Skeletal muscle cell (primary cell): Measurements from ENCODE around the gene SCLY.

Source experiments
- DNase-seq: peaks from one replicate; pipeline ENCODE4 v3.0.0-alpha.2; 2010; ENCODE audit warnings: low read depth
- H3K4me3 ChIP-seq: 2 replicates; pipeline ENCODE4 v1.5.1; 2011; ENCODE audit warnings: low read depth, mild to moderate bottlenecking, control low read depth, low read length, moderate library complexity

SCLY gene

DNA sequence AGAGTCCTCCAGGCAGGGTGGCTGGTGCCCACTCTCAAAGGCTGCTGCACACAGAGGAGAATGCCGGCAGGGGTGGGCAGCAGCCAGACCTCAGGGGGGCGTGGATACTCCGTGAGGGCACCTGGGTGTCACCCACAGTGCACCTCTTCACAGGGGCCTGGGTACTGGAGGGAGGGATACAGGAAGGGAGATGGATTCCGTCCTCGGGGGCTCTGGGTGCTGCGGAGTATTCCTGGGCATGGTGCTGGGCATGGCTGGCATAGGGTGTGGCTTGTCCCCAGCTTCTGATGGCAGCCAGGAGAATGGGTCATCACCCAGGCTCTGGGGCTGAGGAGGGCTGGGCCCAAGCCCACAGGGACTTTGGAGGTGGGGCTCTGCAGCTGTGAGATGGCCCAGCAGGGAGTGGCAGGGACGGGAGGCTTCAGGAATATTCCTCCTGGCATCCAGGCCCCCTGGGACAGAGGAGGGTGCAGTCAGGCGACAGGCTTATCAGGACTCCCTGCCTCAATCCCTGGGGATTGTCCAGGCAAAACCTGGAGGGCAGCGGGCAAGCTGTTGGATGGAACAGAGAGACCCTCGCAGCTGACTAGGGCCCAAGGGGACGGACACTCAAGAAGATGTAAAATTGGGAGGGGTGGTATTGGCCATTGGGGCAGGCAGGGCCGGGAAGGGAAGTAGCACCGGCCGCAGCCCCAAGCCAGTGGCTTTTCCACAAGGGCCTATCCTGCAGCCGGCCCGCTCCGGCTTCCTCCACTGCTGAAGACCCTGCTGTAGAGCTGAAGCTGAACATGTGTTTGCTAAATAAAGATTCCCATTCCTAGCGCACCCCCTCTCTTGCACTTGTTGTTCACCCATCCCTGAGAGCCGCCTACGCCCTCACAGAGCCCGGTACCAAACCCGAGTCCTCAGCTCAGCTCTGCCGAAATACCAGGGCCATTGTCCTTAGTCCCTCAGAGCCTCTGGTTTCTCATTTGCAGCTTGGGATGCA lies 72.0 kb downstream of the SCLY start:
- DNase-seq, result no peak
- no peak overlapping the region for H3K4me3 ChIP-seq

DNA sequence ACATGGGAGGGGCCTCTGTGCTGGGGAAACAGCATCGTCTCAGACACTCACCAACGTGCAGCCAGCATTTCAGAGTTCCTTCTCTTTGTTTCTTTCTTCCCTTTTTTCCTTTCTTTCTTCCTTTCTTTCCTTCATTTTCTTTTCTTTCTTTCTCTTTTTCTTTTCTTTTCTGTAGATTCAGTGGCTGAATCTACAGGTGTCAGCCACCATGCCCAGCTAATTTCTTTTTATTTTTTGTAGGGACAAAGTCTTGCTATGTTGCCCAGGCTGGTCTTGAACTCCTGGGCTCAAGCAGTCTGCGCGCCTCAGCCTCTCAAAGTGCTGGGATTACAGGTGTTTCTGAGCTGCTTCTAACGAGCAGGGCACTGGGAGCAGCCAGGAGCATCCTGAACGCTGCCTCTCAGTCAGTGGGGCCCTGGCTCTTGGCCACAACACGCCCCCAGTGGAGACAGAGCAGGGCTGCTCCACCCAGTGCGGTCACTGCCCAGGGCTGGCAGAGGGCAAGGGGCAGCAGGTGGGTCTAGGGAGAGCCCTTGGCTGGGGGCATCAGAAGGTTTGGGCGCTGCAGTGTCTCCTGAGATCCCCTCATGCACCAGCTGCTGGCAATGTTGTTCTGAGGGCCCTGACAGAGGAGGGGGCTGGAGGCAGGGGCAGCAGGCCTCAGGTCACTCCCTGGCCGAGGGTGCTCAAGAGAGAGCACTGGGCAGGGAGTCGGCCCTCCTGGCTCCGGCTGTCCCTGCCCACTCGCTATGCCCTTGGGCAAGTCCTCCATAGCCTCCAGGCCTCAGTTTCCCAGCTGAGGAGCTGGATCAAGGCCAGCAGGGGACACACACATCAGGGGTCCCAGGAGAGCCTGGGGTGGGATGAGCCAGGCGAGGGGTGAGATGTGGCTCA lies 72.9 kb downstream of the SCLY start:
- DNase-seq, result no peak
- no peak overlapping the region for H3K4me3 ChIP-seq

- no peak for DNase-seq
Measured at GRCh38 chr2:238134393-238134785, 73.6 kb downstream of the SCLY start.

DNA sequence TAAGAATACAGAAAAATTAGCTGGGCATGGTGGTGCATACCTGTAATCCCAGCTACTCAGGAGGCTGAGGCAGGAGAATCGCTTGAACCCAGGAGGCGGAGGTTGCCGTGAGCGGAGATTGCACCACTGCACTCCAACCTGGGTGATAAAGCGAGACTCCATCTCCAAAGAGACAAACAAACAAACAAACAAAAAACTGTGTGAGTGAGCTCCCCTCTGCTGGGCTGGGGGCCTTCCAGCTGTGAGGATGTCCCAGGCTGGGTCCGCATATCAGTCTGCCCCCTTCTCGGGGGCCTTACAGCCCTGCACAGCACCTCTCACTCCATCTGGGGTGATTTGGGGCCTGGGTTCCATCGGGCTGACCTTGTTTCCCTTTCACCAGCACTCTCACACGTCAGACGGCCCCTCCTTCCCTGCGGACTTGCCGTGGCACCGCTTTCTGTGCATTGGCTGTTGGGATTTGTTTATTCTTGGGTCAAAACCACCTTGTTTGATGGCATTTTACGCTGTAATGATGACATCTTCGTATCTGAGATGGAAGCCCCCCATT lies 74.9 kb downstream of the SCLY start:
- no peak for DNase-seq
- H3K4me3 ChIP-seq, result no peak overlapping the region

More at GRCh38 chr2:238134393-238134785, 73.6 kb downstream of the SCLY start:
- H3K4me3 ChIP-seq, result no peak overlapping the region

DNA sequence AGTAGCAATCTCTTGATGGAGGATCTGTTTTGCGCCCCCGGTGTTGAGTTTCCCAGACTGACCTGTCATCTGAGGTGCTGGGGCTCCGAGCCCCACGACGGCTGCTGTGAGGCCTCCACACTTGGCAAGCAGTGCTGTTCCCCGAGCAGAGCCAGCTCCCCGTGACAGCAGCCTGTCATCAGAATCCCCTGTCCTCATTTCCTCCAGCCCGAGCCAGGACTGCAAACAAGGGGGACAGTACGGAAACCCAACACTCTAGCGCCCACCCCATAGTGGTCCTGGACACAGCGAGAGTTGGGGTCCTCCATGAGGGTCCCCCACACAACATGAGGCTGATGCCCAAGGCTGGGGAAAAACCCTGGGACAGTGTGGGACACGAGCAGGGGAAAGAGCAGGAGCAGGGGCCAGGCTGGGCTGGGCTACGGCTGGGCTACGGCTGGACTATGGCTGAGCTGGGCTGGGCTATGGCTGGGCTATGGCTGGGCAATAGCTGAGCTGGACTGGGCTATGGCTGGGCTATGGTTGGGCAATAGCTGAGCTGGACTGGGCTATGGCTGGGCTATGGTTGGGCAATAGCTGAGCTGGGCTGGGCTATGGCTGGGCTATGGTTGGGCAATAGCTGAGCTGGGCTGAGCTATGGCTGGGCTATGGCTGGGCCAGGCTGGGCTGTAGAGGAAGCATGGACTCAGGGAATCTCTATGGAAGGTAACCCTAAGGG lies 76.2 kb downstream of the SCLY start:
- no peak overlapping the region for H3K4me3 ChIP-seq
- DNase-seq, result peak; percentile 53

- no peak for DNase-seq
- H3K4me3 ChIP-seq, result no peak overlapping the region
Measured at GRCh38 chr2:238137885-238138284, 77.1 kb downstream of the SCLY start.

GRCh38 chr2:238138331-238139195 lies 77.8 kb downstream of the SCLY start, which contains the start of gene KLHL30:
KLHL30 (plus strand) TSS chr2:238138668; CDS start chr2:238140755, 2,087 bp downstream.
- H3K4me3 ChIP-seq, result peak within 1 kb of the TSS; percentile 9
- DNase-seq, result no peak

GRCh38 chr2:238139196-238140039 lies 78.6 kb downstream of the SCLY start:
- no peak for DNase-seq
- peak overlapping the region; percentile 9 for H3K4me3 ChIP-seq

GRCh38 chr2:238140040-238140439 lies 79.2 kb downstream of the SCLY start:
- H3K4me3 ChIP-seq, result no peak overlapping the region
- DNase-seq, result no peak

GRCh38 chr2:238140721-238141540 lies 80.1 kb downstream of the SCLY start:
- no peak overlapping the region for H3K4me3 ChIP-seq

GRCh38 chr2:238141541-238142318 lies 80.9 kb downstream of the SCLY start:
- no peak overlapping the region for H3K4me3 ChIP-seq
- no peak for DNase-seq

More at GRCh38 chr2:238140721-238141540, 80.1 kb downstream of the SCLY start:
- no peak for DNase-seq

DNA sequence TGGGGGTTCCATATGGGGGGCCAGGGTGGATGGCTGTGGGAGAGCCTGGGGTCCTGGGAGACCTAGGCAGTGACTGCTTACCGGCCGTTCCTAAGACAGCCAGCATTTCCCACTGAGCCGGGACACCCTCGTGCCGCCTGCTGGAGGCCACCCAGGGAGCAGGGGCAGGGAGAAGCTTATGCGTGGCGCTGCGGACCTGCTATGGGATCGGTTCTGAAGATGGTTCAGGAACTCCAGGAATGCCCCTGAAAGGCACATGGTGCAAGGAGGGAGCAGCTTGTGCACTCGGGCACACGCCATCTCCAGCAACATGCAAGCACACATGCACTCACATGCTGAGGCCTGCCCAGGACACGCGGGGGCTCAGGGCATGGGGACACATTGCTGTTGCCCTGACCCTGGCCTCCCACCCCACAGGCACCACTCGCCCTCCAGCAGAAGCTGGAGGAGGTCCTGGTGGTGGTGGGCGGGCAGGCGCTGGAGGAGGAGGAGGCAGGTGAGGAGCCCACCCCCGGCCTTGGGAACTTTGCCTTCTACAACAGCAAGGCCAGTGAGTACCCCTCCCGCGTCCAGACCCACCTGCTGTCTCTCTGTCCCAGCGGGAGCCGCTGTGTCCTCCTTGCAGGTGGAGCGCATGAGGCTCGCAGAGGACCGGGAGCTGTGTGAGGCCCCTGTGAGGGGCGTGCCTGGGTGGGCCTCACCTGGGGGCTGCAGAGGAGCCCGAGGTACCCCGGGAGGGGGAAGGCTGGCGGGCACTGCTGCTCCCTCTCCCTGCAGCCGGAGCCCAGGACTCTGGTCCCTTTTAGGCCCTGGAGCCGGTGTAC lies 81.8 kb downstream of the SCLY start:
- no peak for DNase-seq
- no peak overlapping the region for H3K4me3 ChIP-seq

DNA sequence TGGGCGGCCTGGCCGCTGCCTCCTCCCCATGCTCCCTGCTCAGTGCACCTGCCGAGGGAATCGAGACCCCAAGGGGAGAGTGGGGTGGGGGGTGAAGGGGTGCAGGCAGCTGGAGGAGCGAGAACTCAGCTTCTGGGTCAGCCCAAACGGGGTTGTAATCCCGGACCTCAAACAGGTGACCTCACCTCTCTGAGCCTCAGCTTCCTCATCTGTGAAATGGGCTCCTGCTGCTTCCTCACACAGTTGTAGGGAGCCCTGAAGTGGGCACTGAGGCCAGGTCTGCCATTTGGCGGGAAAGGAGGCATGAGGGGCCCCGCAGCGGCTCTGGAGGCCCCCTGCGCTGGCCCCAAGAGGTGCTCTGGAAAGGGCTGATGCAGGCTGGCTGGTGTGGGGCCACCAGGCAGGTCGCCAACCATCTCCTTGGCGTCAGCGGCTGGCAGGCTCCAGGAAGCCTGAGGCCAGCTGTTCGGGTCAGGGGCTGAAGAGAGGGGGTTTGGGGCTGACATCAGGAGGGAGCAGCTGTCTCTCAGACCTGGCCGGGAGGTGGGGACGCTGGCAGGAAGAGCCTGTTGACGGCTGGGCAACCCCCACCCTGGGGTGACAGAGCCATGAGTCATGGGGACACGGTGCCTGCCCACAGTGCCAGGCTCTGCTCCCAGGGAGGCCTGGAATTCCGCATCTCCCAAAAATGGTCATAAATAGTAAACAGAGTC lies 82.6 kb downstream of the SCLY start:
- no peak overlapping the region for H3K4me3 ChIP-seq
- no peak for DNase-seq

DNA sequence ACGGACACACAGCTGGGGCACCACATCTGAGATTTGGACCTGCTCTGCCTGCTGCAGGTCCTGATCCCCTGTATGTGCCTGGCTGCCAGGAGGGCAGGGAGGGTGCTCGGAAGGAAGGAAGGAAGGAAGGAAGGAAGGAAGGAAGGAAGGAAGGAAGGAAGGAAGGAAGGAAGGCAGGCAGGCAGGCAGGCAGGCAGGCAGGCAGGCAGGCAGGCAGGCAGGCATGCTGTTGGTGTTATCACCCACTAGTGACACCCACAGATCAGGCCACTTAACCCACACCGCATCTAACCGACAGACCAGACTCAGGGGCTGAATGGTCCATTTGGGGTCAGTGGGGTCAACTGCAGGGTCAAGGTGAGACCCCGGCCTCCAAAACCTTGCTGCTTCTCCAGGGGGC lies 83.5 kb downstream of the SCLY start:
- DNase-seq, result no peak
- H3K4me3 ChIP-seq, result no peak overlapping the region
